ENCODE results near the gene FBXL14.

FBXL14 gene

GRCh38 chr12:1592444-1593173 is 1.8 kb downstream of the FBXL14 start:
- H3K4me3 ChIP-seq (ENCODE audit: low read depth, low read length): peak overlapping the region; percentile 74
- TF ChIP-seq CTCF (IDR thresholded peaks at IDR 0.05; ENCODE audit: insufficient read depth, low read length, missing control alignments): peak; percentile 13
- ChIA-PET CTCF (interaction anchor here (1.0 to 7.4 kb wide), 5 partner anchors 10 to 475 kb away, joined by 3 to 67 read pairs (median 4); no protein-coding TSS in a partner anchor), POLR2A (interaction anchor here (0.7 to 1.4 kb wide), 5 partner anchors 29 to 602 kb away, joined by 3 to 8 read pairs (median 3); no protein-coding TSS in a partner anchor)
- no peak for DNase-seq (ENCODE audit: low read depth, low spot score)

- ChIA-PET POLR2A (no interaction called here), CTCF (interaction anchor here (3.6 to 7.4 kb wide), 2 partner anchors 8 to 474 kb away, joined by 23 to 67 read pairs; no protein-coding TSS in a partner anchor)
- no peak for TF ChIP-seq CTCF (IDR thresholded peaks at IDR 0.05; ENCODE audit: insufficient read depth, low read length, missing control alignments)
- no peak for DNase-seq (ENCODE audit: low read depth, low spot score)
- peak overlapping the region; percentile 54 for H3K4me3 ChIP-seq (ENCODE audit: low read depth, low read length)
Measured at GRCh38 chr12:1591543-1591942, 2.8 kb downstream of the FBXL14 start.

- no peak for DNase-seq (ENCODE audit: low read depth, low spot score)
- H3K4me3 ChIP-seq (ENCODE audit: low read depth, low read length): peak overlapping the region; percentile 54
- ChIA-PET CTCF (interaction anchor here (3.6 to 7.4 kb wide), 2 partner anchors 8 to 474 kb away, joined by 23 to 67 read pairs; no protein-coding TSS in a partner anchor), POLR2A (no interaction called here)
- TF ChIP-seq CTCF (IDR thresholded peaks at IDR 0.05; ENCODE audit: insufficient read depth, low read length, missing control alignments): no peak
Measured at GRCh38 chr12:1591034-1591433, 3.3 kb downstream of the FBXL14 start.

- ChIA-PET CTCF (interaction anchor here (3.6 to 7.4 kb wide), 2 partner anchors 7 to 473 kb away, joined by 23 to 67 read pairs; no protein-coding TSS in a partner anchor), POLR2A (no interaction called here)
- no peak for DNase-seq (ENCODE audit: low read depth, low spot score)
- H3K4me3 ChIP-seq (ENCODE audit: low read depth, low read length): peak overlapping the region; percentile 54
- TF ChIP-seq CTCF (IDR thresholded peaks at IDR 0.05; ENCODE audit: insufficient read depth, low read length, missing control alignments): no peak
Measured at GRCh38 chr12:1590221-1590979, 4.0 kb downstream of the FBXL14 start.

- ChIA-PET CTCF (interaction anchor here (0.6 to 7.4 kb wide), 6 partner anchors 11 to 774 kb away, joined by 3 to 67 read pairs (median 3); no protein-coding TSS in a partner anchor), POLR2A (interaction anchor here (0.6 kb wide), 1 partner anchor 23 kb away, joined by 3 read pairs; no protein-coding TSS in a partner anchor)
- no peak overlapping the region for H3K4me3 ChIP-seq (ENCODE audit: low read depth, low read length)
- DNase-seq (ENCODE audit: low read depth, low spot score): no peak
- TF ChIP-seq CTCF (IDR thresholded peaks at IDR 0.05; ENCODE audit: insufficient read depth, low read length, missing control alignments): no peak
Measured at GRCh38 chr12:1588575-1588947, 5.8 kb downstream of the FBXL14 start.

Measured in AG04449 (cell line).